Keratinocyte (primary cell): ENCODE results near the gene KRTAP3-1. TPM values are rescaled to one million over a fixed set of nuclear protein-coding genes. Genes with fewer than 3 reads are reported as not detected.

ENCODE experiments used
- DNase-seq: peaks from one replicate; pipeline ENCODE4 v3.0.0-alpha.2; 2011; ENCODE audit warnings: low read depth, missing footprints, low spot score
- FAIRE-seq: peaks from 2 replicates; lab custom pipeline; 2011; peaks lifted over from hg19 to GRCh38; lab: Jason Lieb, UNC
- H2AFZ ChIP-seq: 2 replicates; pipeline ENCODE4 v1.6.0; 2012; ENCODE audit warnings: low read length, control low read depth, inconsistent platforms; ENCODE audit not compliant: control insufficient read depth
- H3K27ac ChIP-seq: 2 replicates; pipeline ENCODE4 v1.5.1; 2011; ENCODE audit warnings: low read length; ENCODE audit not compliant: control insufficient read depth, insufficient read depth
- H3K27me3 ChIP-seq: 3 replicates; pipeline ENCODE4 v1.6.0; 2011; ENCODE audit warnings: low read length; ENCODE audit not compliant: control insufficient read depth, insufficient read depth; ENCODE audit errors: extremely low read depth
- H3K36me3 ChIP-seq, 2 experiments: 2 replicates in 1 of 2; 3 replicates in 1 of 2; pipeline ENCODE4 v1.5.1; 2011; ENCODE audit warnings: low read length in 2 of 2, mild to moderate bottlenecking in 1 of 2; ENCODE audit not compliant: control insufficient read depth in 2 of 2, insufficient read depth in 2 of 2; ENCODE audit errors: extremely low read depth in 1 of 2
- H3K4me1 ChIP-seq: 3 replicates; pipeline ENCODE4 v1.5.1; 2011; ENCODE audit warnings: low read length; ENCODE audit not compliant: control insufficient read depth, insufficient read depth; ENCODE audit errors: extremely low read depth
- H3K4me2 ChIP-seq: 3 replicates; pipeline ENCODE4 v1.6.0; 2011; ENCODE audit warnings: low read depth, low read length; ENCODE audit not compliant: control insufficient read depth, insufficient read depth; ENCODE audit errors: extremely low read depth
- H3K4me3 ChIP-seq, 3 experiments: fragments of 200-600 bp in 1 of 3; sonication (generic) in 1 of 3; 2 replicates in 2 of 3; 3 replicates in 1 of 3; pipeline ENCODE4 v1.5.1; 2011 to 2016; ENCODE audit warnings: low read length in 3 of 3, mild to moderate bottlenecking in 3 of 3, control low read depth in 2 of 3, inconsistent platforms in 1 of 3, low read depth in 1 of 3, mixed read lengths in 1 of 3, mixed run types in 1 of 3, moderate library complexity in 1 of 3; ENCODE audit not compliant: control insufficient read depth in 2 of 3, insufficient read depth in 2 of 3; ENCODE audit errors: extremely low read depth in 1 of 3
- H3K79me2 ChIP-seq: 2 replicates; pipeline ENCODE4 v1.6.0; 2012; ENCODE audit warnings: low read length; ENCODE audit not compliant: control insufficient read depth, insufficient read depth
- H3K9ac ChIP-seq: 3 replicates; pipeline ENCODE4 v1.6.0; 2011; ENCODE audit warnings: low read length; ENCODE audit not compliant: control insufficient read depth, insufficient read depth; ENCODE audit errors: extremely low read depth
- H3K9me1 ChIP-seq: 3 replicates; pipeline ENCODE4 v1.6.0; 2011; ENCODE audit warnings: low read length; ENCODE audit not compliant: control insufficient read depth, insufficient read depth; ENCODE audit errors: extremely low read depth
- H3K9me3 ChIP-seq: 2 replicates; pipeline ENCODE4 v1.5.1; 2012; ENCODE audit warnings: low read depth, low read length; ENCODE audit not compliant: control insufficient read depth
- H4K20me1 ChIP-seq: 3 replicates; pipeline ENCODE4 v1.6.0; 2011; ENCODE audit warnings: low read length; ENCODE audit not compliant: control insufficient read depth, insufficient read depth; ENCODE audit errors: extremely low read depth
- CTCF ChIP-seq, 3 experiments: IDR thresholded peaks in 1 of 3; conservative IDR thresholded peaks in 1 of 3; optimal IDR thresholded peaks in 1 of 3; 2 replicates in 2 of 3; 3 replicates in 1 of 3; pipeline versions ENCODE3 to v1.5.1; 2011; ENCODE audit warnings: low read length in 3 of 3, mild to moderate bottlenecking in 3 of 3, moderate library complexity in 2 of 3, control low read depth in 1 of 3, inconsistent platforms in 1 of 3; ENCODE audit not compliant: insufficient read depth in 2 of 3; ENCODE audit errors: extremely low read depth in 1 of 3
- EZH2 ChIP-seq: IDR thresholded peaks from one replicate; pipeline ENCODE4 v1.6.1; 2012; ENCODE audit warnings: inconsistent platforms, mild to moderate bottlenecking, low read length, moderate library complexity
- dilution Hi-C: fragments of 300-500 bp; cut with MboI; formaldehyde crosslinking; loops from one replicate; pipeline ENCODE4 v1.7.0; 2020; ENCODE audit warnings: low sequenced_read_pairs; ENCODE audit not compliant: extremely low pct_ligation_motif_present
- polyA plus RNA-seq, 5 experiments: library from polyadenylated mRNA; depleted of rRNA in 3 of 5; stranded (reverse) in 3 of 5; stranded (forward) in 1 of 5; unstranded in 1 of 5; fragments of >200 nt; gene quantifications; 1 replicate in 1 of 5; 2 replicates in 3 of 5; 3 replicates in 1 of 5; pipeline versions ENCODE4 v1.2.1 to v1.2.3, GENCODE V29; 2011 to 2012; ENCODE audit warnings: missing spikeins in 2 of 5, low read depth in 1 of 5, low replicate concordance in 1 of 5

Gene KRTAP3-1
- polyA plus RNA-seq, 1 donor (not counting 4 experiments of a cell fraction or from before 2014, with no cell fraction given): not detected

DNA sequence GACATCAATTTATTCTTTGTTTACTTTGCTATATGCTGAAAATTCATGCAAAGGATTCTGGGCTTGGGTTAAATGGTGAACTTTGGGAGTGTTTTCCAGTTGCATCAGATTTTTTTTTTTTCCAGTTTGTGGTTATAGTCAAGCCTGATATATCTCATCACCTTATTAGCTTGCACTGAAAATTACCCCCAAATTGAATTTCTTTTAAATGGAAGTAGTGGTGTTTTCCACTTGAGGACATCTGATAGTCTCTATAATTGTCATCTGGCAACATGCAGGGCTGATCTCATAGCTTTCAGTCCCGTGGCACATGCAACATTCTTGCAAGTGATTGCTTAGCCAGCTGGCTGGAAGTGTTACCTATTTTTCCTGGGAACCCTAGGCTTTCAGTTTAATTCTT lies 4.7 kb upstream of the KRTAP3-1 start:
- DNase-seq: no peak
- Histone ChIP-seq H3K4me1 (no peaks in the 10 kb centered on the region), H3K79me2 (no peaks in the 10 kb centered on the region), H3K4me3 (no peak overlapping the region), H3K9me3 (no peaks in the 10 kb centered on the region), H3K27me3 (no peaks in the 10 kb centered on the region), H2AFZ (no peak overlapping the region), H3K9me1 (no peaks in the 10 kb centered on the region), H4K20me1 (no peaks in the 10 kb centered on the region), H3K27ac (no peak overlapping the region), H3K36me3 (no peaks in the 10 kb centered on the region), H3K4me2 (no peak overlapping the region), H3K9ac (no peak overlapping the region)
- no peak for TF ChIP-seq EZH2
- TF ChIP-seq CTCF (optimal IDR thresholded peaks at IDR 0.05 in 1 of 3, IDR thresholded peaks at IDR 0.05 in 1 of 3, conservative IDR thresholded peaks at IDR 0.05 in 1 of 3; ENCODE audit: extremely low read depth in 1 of 3, insufficient read depth in 2 of 3, low read length in 3 of 3): no peak
- dilution Hi-C loops: no loop called here
- FAIRE-seq: no peak

GRCh38 chr17:41013181-41013580 lies 4.3 kb upstream of the KRTAP3-1 start:
- no peaks in the 10 kb centered on the region for H3K27me3 ChIP-seq
- FAIRE-seq: no peak
- DNase-seq: no peak
- H4K20me1 ChIP-seq: no peaks in the 10 kb centered on the region
- no peak overlapping the region for H3K4me3 ChIP-seq
- no peaks in the 10 kb centered on the region for H3K9me1 ChIP-seq
- TF ChIP-seq CTCF (optimal IDR thresholded peaks at IDR 0.05 in 1 of 3, IDR thresholded peaks at IDR 0.05 in 1 of 3, conservative IDR thresholded peaks at IDR 0.05 in 1 of 3; ENCODE audit: extremely low read depth in 1 of 3, insufficient read depth in 2 of 3, low read length in 3 of 3): no peak
- no peak for TF ChIP-seq EZH2
- dilution Hi-C loops: no loop called here
- no peak overlapping the region for H3K9ac ChIP-seq
- H3K4me2 ChIP-seq: no peak overlapping the region
- H3K36me3 ChIP-seq: no peaks in the 10 kb centered on the region
- H3K9me3 ChIP-seq: no peaks in the 10 kb centered on the region
- H3K4me1 ChIP-seq: no peaks in the 10 kb centered on the region
- H2AFZ ChIP-seq: no peak overlapping the region
- H3K79me2 ChIP-seq: no peaks in the 10 kb centered on the region
- H3K27ac ChIP-seq: no peak overlapping the region
